HG03354 (cell line): ENCODE data around the gene MARF1.
"Not testable (repeated sequence)": the region's sequence is repeated elsewhere in the genome, so short reads cannot be mapped to it uniquely, and the experiment has no call there.

Experiments used
- ATAC-seq: cut with Tn5 transposase; IDR thresholded peaks from one replicate; pipeline ENCODE4 v1.9.1; 2021; ENCODE audit warnings: mild to moderate bottlenecking; ENCODE audit not compliant: unreplicated experiment, poor library complexity, severe bottlenecking

Gene MARF1, protein sequence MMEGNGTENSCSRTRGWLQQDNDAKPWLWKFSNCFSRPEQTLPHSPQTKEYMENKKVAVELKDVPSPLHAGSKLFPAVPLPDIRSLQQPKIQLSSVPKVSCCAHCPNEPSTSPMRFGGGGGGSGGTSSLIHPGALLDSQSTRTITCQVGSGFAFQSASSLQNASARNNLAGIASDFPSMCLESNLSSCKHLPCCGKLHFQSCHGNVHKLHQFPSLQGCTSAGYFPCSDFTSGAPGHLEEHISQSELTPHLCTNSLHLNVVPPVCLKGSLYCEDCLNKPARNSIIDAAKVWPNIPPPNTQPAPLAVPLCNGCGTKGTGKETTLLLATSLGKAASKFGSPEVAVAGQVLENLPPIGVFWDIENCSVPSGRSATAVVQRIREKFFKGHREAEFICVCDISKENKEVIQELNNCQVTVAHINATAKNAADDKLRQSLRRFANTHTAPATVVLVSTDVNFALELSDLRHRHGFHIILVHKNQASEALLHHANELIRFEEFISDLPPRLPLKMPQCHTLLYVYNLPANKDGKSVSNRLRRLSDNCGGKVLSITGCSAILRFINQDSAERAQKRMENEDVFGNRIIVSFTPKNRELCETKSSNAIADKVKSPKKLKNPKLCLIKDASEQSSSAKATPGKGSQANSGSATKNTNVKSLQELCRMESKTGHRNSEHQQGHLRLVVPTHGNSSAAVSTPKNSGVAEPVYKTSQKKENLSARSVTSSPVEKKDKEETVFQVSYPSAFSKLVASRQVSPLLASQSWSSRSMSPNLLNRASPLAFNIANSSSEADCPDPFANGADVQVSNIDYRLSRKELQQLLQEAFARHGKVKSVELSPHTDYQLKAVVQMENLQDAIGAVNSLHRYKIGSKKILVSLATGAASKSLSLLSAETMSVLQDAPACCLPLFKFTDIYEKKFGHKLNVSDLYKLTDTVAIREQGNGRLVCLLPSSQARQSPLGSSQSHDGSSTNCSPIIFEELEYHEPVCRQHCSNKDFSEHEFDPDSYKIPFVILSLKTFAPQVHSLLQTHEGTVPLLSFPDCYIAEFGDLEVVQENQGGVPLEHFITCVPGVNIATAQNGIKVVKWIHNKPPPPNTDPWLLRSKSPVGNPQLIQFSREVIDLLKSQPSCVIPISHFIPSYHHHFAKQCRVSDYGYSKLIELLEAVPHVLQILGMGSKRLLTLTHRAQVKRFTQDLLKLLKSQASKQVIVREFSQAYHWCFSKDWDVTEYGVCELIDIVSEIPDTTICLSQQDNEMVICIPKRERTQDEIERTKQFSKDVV (N-terminal part only)

DNA sequence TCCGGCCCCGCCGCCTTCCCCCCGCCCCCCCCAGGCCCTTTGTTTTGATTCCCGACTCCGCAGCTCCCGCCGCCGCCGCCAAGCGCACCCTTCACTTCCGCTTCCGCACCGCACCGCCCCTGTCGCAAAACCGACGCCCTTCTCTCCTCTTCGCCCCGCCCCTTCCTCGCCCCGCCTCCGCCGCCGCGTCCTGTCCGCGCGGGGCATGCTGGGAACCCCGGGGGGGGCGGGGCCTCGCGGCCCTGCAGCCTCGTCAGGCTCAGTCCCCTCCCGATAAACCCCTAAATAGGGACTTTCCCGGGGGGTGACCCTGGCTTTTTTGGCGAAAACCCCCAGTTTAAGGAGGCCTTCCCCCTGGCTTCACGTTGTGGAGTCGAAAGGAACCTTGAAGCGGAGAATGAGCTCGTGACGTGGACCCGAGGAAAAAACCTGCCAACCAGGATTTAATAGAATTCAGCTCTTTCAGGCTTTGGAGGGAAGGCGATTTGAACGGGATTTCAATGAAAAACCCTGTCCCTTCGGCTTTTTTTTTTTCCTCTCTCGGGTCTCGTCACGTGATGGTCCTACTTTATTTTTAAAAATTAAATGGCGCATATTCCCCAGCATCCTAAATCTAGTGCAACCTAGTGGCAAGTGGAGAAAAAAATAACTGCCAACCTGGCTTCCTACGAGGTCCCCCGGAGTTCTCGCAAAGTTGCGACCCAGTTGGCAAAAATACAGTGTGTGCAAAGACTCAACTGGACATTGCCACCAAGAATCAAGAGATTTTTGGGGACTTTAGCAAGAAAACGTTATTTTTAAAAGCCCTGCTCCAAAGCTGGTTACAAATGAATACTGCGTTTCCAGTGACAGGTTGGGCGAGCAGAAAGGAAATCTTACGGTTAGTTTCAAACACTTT is at the start of gene MARF1:
TSS of gene MARF1 (minus strand) at position 107 of the 898 bp plus-strand sequence. CDS start 3,921 bp downstream, outside the sequence.
- peak; percentile 46 for ATAC-seq

DNA sequence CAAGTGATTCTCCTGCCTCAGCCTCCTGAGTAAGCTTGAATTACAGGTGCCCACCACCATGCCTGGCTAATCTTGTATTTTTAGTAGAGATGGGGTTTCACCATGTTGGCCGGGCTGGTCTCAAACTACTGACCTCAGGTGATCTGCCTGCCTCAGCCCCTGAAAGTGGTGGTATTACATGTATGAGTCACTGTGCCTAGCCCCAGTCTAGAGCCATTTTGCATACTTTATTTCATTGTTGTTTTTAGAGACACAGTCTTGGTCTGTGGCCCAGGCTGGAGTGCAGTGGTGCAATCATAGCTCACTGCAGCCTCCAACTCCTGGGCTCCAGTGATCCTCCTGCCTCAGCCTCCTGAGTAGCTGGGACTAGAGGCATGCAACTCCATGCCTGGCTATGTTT is 49.6 kb upstream of the MARF1 start:
- ATAC-seq: not testable (repeated sequence)

GRCh38 chr16:15691046-15691445 is 48.1 kb upstream of the MARF1 start:
- ATAC-seq: no peak

DNA sequence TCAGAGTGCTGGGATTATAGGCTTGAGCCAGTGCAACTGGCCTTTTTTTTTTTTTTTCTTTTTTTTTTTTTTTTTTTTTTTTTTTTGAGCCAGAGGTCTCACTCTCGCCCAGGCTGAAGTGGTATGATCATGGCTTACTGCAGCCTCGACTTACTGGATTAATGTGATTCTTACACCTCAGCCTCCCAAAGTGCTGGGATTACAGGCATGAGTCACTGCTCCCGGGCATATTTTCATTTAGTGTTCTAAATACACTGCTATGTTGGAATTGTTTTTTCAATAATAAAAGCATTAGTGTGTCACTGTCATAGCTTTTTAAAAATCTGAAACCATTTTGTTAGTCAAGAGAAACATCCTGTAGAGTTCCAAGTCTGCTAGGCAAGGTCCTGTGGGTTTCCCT is 47.3 kb upstream of the MARF1 start:
- no peak for ATAC-seq

DNA sequence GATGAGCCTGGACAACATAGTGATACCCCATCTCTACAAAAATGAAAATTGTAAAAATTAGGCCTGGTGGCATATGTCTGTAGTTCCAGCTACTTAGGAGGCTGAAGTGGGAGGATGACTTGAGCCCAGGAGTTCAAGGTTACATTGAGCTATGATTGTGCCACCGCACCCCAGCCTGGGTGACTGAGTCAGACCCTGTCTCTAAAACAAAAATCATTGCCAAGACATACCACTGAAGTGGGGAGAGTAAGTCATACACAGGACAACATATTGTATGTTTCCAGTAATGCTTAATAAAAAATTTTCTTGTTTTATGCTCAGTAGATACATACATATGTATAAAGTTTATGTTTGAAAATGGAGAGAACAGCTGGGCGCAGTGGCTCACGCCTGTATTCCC is 46.3 kb upstream of the MARF1 start:
- ATAC-seq: no peak

- no peak for ATAC-seq
Measured at GRCh38 chr16:15686287-15686686, 43.3 kb upstream of the MARF1 start.

DNA sequence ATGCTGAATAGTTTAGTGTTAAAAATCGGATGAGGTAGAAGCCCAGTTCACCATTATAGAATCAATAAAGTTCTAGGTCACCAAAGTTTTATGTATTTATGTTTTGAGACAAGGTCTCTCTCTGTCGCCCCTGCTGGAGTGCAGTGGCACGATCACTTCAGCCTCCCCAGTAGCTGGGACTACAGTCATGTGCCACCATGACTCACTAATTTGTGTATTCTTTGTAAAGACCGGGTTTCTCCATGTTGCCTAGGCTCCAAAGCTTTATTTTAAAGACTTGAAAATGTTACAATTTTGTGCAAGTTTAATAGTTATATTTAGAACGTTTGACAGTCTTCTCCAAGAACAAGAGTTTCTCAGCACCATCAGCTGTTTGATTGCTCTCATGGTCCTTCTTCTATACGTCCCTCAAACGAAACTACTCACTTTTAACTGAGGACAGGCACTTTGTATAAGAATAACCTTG is 39.2 kb upstream of the MARF1 start:
- ATAC-seq: no peak

- ATAC-seq: no peak
Measured at GRCh38 chr16:15677447-15677846, 34.5 kb upstream of the MARF1 start.

GRCh38 chr16:15676506-15676905 is 33.6 kb upstream of the MARF1 start:
- ATAC-seq: no peak

GRCh38 chr16:15674571-15674970 is 31.6 kb upstream of the MARF1 start:
- no peak for ATAC-seq

DNA sequence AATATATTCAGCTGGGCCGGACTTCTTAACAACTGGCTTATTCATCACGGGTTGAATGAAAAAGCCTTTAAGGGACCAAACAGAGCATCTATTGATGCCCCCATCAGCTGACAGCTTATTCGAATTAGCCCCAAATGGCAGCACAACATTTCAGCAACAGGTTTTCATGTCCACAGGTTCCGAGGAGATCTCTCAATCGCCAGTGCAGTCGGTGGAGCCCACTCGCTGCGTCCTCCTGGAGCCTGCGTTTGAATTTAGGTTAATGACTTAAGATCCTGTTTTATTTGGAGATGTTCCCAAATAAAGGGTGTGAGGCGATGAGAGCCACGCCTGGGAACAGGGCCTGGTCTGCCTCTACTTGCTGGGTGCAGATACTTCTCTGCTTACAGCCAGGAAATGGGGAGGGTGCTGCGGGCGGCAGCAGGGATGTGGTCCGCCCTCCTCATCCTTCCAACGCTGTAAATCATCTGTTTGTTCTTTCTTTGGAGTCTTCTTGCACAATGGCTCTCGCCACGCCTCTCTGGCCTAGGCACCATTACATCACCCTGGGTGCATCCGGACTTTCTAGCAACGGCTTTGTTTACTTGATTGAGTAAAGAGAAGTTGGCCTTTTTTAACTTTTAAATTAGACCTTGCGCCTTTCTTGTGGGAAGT is 29.7 kb upstream of the MARF1 start:
- ATAC-seq: no peak

- not testable (repeated sequence) for ATAC-seq
Measured at GRCh38 chr16:15672127-15672513, 29.2 kb upstream of the MARF1 start.

DNA sequence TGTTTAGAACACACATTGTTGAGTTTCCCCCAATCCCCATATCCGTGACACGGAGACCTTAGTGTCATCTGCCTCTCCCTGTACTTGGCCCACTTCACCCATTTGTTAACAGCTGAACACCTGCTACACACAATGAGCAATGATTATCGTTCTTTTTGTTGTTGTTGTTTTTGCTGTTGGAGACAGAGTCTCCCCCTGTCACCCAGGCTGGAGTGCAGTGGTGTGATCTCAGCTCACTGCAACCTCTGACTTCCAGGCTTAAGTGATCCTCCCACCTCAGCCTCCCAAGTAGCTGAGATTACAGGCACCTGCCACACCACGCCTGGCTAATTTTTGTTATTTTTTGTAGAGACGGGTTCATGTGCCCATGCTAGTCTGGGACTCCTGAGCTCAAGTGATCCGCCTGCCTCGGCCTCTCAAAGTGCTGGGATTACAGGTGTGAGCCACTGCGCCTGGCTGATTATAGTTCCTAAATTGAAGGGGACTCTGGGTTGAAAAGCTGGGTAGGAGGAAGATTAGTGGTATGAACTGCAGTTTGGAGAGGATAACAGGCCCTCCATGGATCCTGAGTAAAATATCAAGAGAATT is 28.7 kb upstream of the MARF1 start:
- ATAC-seq: no peak

- ATAC-seq: no peak
Measured at GRCh38 chr16:15667091-15667742, 24.3 kb upstream of the MARF1 start.

GRCh38 chr16:15665107-15665506 is 22.2 kb upstream of the MARF1 start:
- no peak for ATAC-seq

DNA sequence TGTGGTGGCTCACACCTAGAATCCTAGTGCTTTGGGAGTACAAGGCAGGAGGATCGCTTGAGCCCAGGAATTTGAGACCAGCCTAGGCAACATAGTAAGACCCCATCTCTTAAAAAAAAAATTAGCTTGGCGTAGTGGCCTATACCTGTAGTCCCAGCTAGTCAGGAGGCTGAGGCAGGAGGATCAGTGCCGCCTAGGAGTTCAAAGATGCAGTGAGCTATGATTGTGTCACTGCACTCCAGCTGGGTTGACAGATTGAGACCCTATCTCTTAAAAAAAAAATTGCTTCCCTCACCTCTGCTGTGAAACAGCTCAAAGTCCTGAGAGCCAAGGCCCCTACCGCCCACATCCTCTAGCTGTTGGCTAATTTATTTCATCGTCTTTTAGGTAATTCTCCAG is 17.2 kb upstream of the MARF1 start:
- ATAC-seq: no peak

DNA sequence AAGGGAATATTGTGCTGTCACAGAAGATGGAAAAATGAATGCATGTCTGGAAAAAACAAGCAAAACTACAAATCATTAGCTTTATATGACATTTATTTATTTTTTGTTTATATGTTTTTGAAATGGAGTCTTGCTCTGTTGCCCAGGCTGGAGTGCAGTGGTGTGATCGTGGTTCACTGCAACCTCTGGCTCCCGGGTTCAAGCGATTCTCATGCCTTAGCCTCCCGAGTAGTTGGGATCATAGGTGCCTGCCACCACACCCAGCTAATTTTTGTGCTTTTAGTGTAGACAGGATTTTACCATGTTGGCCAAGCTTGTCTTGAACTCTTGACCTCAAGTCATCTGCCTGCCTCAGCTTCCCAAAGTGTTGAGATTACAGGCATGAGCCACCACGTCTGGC is 15.6 kb upstream of the MARF1 start:
- no peak for ATAC-seq

- ATAC-seq: no peak
Measured at GRCh38 chr16:15658149-15658548, 15.2 kb upstream of the MARF1 start.
